Endothelial cell of umbilical vein (primary cell): ENCODE data around the gene EML2. TPM values are rescaled to one million over a fixed set of nuclear protein-coding genes. Genes with fewer than 3 reads are reported as not detected.
A peak's percentile ranks its signal among the peaks of the same experiment; 100 is the strongest.

Experiments
- BruUV-seq: library from RNA; stranded (reverse); fragments of 400-500 nt; replicated peaks from 2 replicates; lab custom pipeline; 2021; lab: Mats Ljungman, UMichigan
- CTCF ChIA-PET: fragments of 300-600, 350-600 bp; sonication (Branson Sonifier 250); formaldehyde crosslinking; loops from one replicate; lab custom pipeline; 2021; ENCODE audit warnings: antibody characterized with exemption, inconsistent platforms; lab: Charles Lee
- POLR2A ChIA-PET: fragments of 300-600, 350-600 bp; sonication (Branson Sonifier 250); formaldehyde crosslinking; loops from one replicate; lab custom pipeline; 2021; ENCODE audit warnings: antibody characterized with exemption, inconsistent platforms; lab: Charles Lee
- DNase-seq: peaks from one replicate; pipeline ENCODE4 v3.0.0-alpha.2; 2011; ENCODE audit warnings: low read depth, low spot score
- FAIRE-seq: peaks from 2 replicates; lab custom pipeline; 2011; peaks lifted over from hg19 to GRCh38; lab: Jason Lieb, UNC
- H2AFZ ChIP-seq: 2 replicates; pipeline ENCODE4 v1.6.0; 2012; ENCODE audit warnings: low read depth, low read length, control low read depth, inconsistent platforms
- H3K27ac ChIP-seq: 2 replicates; pipeline ENCODE4 v1.5.1; 2011; ENCODE audit warnings: low read depth, mild to moderate bottlenecking, control low read depth, low read length, moderate library complexity; ENCODE audit not compliant: insufficient read depth
- H3K27me3 ChIP-seq, 2 experiments: 2 replicates each; pipeline versions ENCODE4 v1.6.0 to v1.6.1; 2011; ENCODE audit warnings: low read length in 2 of 2, mixed read lengths in 1 of 2; ENCODE audit not compliant: control insufficient read depth in 2 of 2, insufficient read depth in 2 of 2
- H3K36me3 ChIP-seq, 2 experiments: 2 replicates in 1 of 2; 3 replicates in 1 of 2; pipeline ENCODE4 v1.5.1; 2011; ENCODE audit warnings: low read length in 2 of 2, mild to moderate bottlenecking in 1 of 2, moderate library complexity in 1 of 2; ENCODE audit not compliant: control insufficient read depth in 2 of 2, insufficient read depth in 2 of 2; ENCODE audit errors: extremely low read depth in 1 of 2
- H3K4me1 ChIP-seq: 3 replicates; pipeline ENCODE4 v1.5.1; 2011; ENCODE audit warnings: mild to moderate bottlenecking, low read length; ENCODE audit not compliant: control insufficient read depth, insufficient read depth; ENCODE audit errors: extremely low read depth
- H3K4me2 ChIP-seq: 2 replicates; pipeline ENCODE4 v1.6.1; 2011; ENCODE audit warnings: low read length, control low read depth, mixed read lengths; ENCODE audit not compliant: insufficient read depth
- H3K4me3 ChIP-seq, 3 experiments: fragments of 200-600 bp in 1 of 3; sonication (generic), shearing (Covaris generic) in 1 of 3; replicated peaks in 1 of 3; 2 replicates each; pipeline ENCODE4 v1.5.1; 2011 to 2016; ENCODE audit warnings: control low read depth in 3 of 3, low read length in 3 of 3, mild to moderate bottlenecking in 2 of 3, inconsistent platforms in 1 of 3, low read depth in 1 of 3, moderate library complexity in 1 of 3; ENCODE audit not compliant: insufficient read depth in 1 of 3
- H3K79me2 ChIP-seq: 2 replicates; pipeline ENCODE4 v1.6.0; 2012; ENCODE audit warnings: low read length, inconsistent platforms; ENCODE audit not compliant: control insufficient read depth, insufficient read depth
- H3K9ac ChIP-seq: replicated peaks from 2 replicates; pipeline ENCODE3; 2011; ENCODE audit warnings: low read length, control low read depth; ENCODE audit not compliant: insufficient read depth; ENCODE audit errors: extremely low read depth
- H3K9me1 ChIP-seq: replicated peaks from 3 replicates; pipeline ENCODE4 v1.6.0; 2011; ENCODE audit warnings: mild to moderate bottlenecking, low read length; ENCODE audit not compliant: control insufficient read depth, insufficient read depth; ENCODE audit errors: extremely low read depth
- H3K9me3 ChIP-seq: replicated peaks from 2 replicates; pipeline ENCODE4 v1.5.1; 2012; ENCODE audit warnings: low read length, inconsistent platforms; ENCODE audit not compliant: control insufficient read depth, insufficient read depth
- H4K20me1 ChIP-seq: replicated peaks from 2 replicates; pipeline ENCODE3; 2011; ENCODE audit warnings: mild to moderate bottlenecking, low read length; ENCODE audit not compliant: control insufficient read depth, insufficient read depth; ENCODE audit errors: extremely low read depth
- CTCF ChIP-seq, 2 donors: IDR thresholded peaks; 1 replicate in 1 of 2; 2 replicates in 1 of 2; pipeline ENCODE4 v1.5.1; 2011; ENCODE audit warnings: low read length in 2 of 2, mild to moderate bottlenecking in 2 of 2, moderate library complexity in 2 of 2, control low read depth in 1 of 2, inconsistent platforms in 1 of 2, low read depth in 1 of 2; ENCODE audit not compliant: insufficient read depth in 1 of 2; ENCODE audit errors: extremely low read depth in 1 of 2
- EZH2 ChIP-seq: IDR thresholded peaks from 2 replicates; pipeline ENCODE4 v1.6.1; 2012; ENCODE audit warnings: borderline replicate concordance, low read depth, mild to moderate bottlenecking, moderate library complexity, low read length, inconsistent platforms; ENCODE audit not compliant: severe bottlenecking
- FOS ChIP-seq: IDR thresholded peaks from 2 replicates; pipeline ENCODE4 v1.6.1; 2011; ENCODE audit warnings: mild to moderate bottlenecking, low read length, moderate library complexity, borderline replicate concordance; ENCODE audit not compliant: insufficient read depth
- GATA2 ChIP-seq: IDR thresholded peaks from 2 replicates; pipeline ENCODE4 v1.7.0; 2011; ENCODE audit warnings: low read depth, mild to moderate bottlenecking, moderate library complexity, mixed read lengths, low read length; ENCODE audit not compliant: insufficient read length, insufficient read depth
- JUN ChIP-seq: IDR thresholded peaks from 2 replicates; pipeline ENCODE4 v1.6.1; 2011; ENCODE audit warnings: borderline replicate concordance, low read depth; ENCODE audit not compliant: insufficient read length, insufficient read depth
- MYC ChIP-seq: IDR thresholded peaks from one replicate; pipeline ENCODE4 v1.6.1; 2011; ENCODE audit warnings: mild to moderate bottlenecking, low read depth, low read length
- POLR2A ChIP-seq: IDR thresholded peaks from 2 replicates; pipeline ENCODE4 v1.6.1; 2012; ENCODE audit warnings: low read depth, mild to moderate bottlenecking, control low read depth, low read length
- POLR2AphosphoS5 ChIP-seq: IDR thresholded peaks from 2 replicates; pipeline ENCODE4 v1.6.1; 2012; ENCODE audit warnings: low read depth, mild to moderate bottlenecking, control low read depth, low read length, moderate library complexity; ENCODE audit not compliant: insufficient read depth
- dilution Hi-C: fragments of 300-500 bp; cut with MboI; formaldehyde crosslinking; loops from one replicate; pipeline ENCODE4 v1.15.0; 2019; ENCODE audit warnings: low sequenced_read_pairs; ENCODE audit not compliant: extremely low pct_ligation_motif_present
- intact Hi-C: fragments of 100-400 bp; cut with micrococcal nuclease; formaldehyde crosslinking; loops from one replicate; pipeline ENCODE4 v1.10.0; 2022
- polyA plus RNA-seq, 4 experiments: library from polyadenylated mRNA; depleted of rRNA in 3 of 4; stranded (reverse) in 3 of 4; unstranded in 1 of 4; fragments of >200 nt; gene quantifications; 2 replicates each; pipeline versions ENCODE4 v1.2.1 to v1.2.3, GENCODE V29; 2011 to 2012; ENCODE audit warnings: missing spikeins in 1 of 4
- total RNA-seq: library from RNA; stranded (reverse); gene quantifications from 2 replicates; pipeline ENCODE4 v1.2.3, GENCODE V29; 2021

EML2 gene
- total and polyA plus RNA-seq, 2 donors (not counting 3 experiments of a cell fraction or from before 2014, with no cell fraction given), result 23.3 to 28.9 TPM

GRCh38 chr19:45569619-45570421, 69.4 kb downstream of the EML2 start:
- H3K4me1 ChIP-seq, result peaks cover 10% of the 10 kb centered on the region
- H3K9ac ChIP-seq, result no peak overlapping the region
- no peaks in the 10 kb centered on the region for H3K9me3 ChIP-seq
- FAIRE-seq (peak; percentile 81), DNase-seq (peak; percentile 41)
- no peak overlapping the region for H3K4me2 ChIP-seq
- H3K36me3 ChIP-seq, result no peaks in the 10 kb centered on the region
- TF ChIP-seq JUN (no peak), GATA2 (no peak), POLR2AphosphoS5 (no peak), CTCF (IDR thresholded peaks at IDR 0.05; ENCODE audit: extremely low read depth in 1 of 2, insufficient read depth in 1 of 2, low read depth in 1 of 2, low read length in 2 of 2) (peak; percentile 65 to 78), MYC (no peak), EZH2 (no peak), POLR2A (no peak), FOS (no peak)
- ChIA-PET CTCF (interaction anchor here (0.8 to 1.2 kb wide), 3 partner anchors 11 to 131 kb away, joined by 3 to 5 read pairs (median 3); no protein-coding TSS in a partner anchor), POLR2A (interaction anchor here (0.6 kb wide), 1 partner anchor 61 kb away, joined by 5 read pairs; no protein-coding TSS in a partner anchor)
- intact Hi-C loops (loop anchor here (1.0 kb wide), 2 partner anchors 47 to 72 kb away; no protein-coding TSS in a partner anchor), dilution Hi-C loops (no loop called here)
- H3K27me3 ChIP-seq, result no peaks in the 10 kb centered on the region
- H3K27ac ChIP-seq, result peak overlapping the region; percentile 19
- H2AFZ ChIP-seq, result no peak overlapping the region
- H3K79me2 ChIP-seq, result peaks cover 2% of the 10 kb centered on the region
- H4K20me1 ChIP-seq, result no peaks in the 10 kb centered on the region
- BruUV-seq, result no TSS peak
- no peaks in the 10 kb centered on the region for H3K9me1 ChIP-seq
- no peak overlapping the region for H3K4me3 ChIP-seq
